Lung (tissue), 12 donors: Measurements from ENCODE around the gene SMIM41. TPM values are rescaled to one million over a fixed set of nuclear protein-coding genes. Genes with fewer than 3 reads are reported as not detected.

Experiments
- ATAC-seq: fragments of 200-7000 bp; cut with Tn5 transposase; one replicate; pipeline ENCODE4 v1.9.1; 2020; ENCODE audit warnings: moderate number of reproducible peaks; ENCODE audit not compliant: insufficient read depth, low FRiP score
- DNase-seq, 3 donors: peaks; one replicate each; pipeline ENCODE4 v3.0.0-alpha.2; 2013 to 2017
- H3K27ac ChIP-seq, 2 donors: one replicate each; pipeline ENCODE4 v1.5.1; 2013; ENCODE audit warnings: mild to moderate bottlenecking in 2 of 2, moderate library complexity in 2 of 2, control low read depth in 1 of 2, inconsistent platforms in 1 of 2, low read depth in 1 of 2, low read length in 1 of 2
- H3K27me3 ChIP-seq, 3 donors: one replicate each; pipeline ENCODE4 v1.5.1; 2013; ENCODE audit warnings: low read length in 2 of 3; ENCODE audit not compliant: control insufficient read depth in 3 of 3, insufficient read depth in 3 of 3
- H3K36me3 ChIP-seq, 4 donors: one replicate each; pipeline ENCODE4 v1.5.1; 2013; ENCODE audit warnings: low read length in 4 of 4, mild to moderate bottlenecking in 1 of 4, moderate library complexity in 1 of 4; ENCODE audit not compliant: control insufficient read depth in 4 of 4, insufficient read depth in 4 of 4
- H3K4me1 ChIP-seq, 5 donors: one replicate each; pipeline ENCODE4 v1.5.1; 2013; ENCODE audit warnings: low read length in 5 of 5, mild to moderate bottlenecking in 2 of 5, moderate library complexity in 1 of 5; ENCODE audit not compliant: control insufficient read depth in 5 of 5, insufficient read depth in 5 of 5
- H3K4me3 ChIP-seq: one replicate; pipeline ENCODE4 v1.5.1; 2013; ENCODE audit warnings: mild to moderate bottlenecking, control low read depth, moderate library complexity
- H3K9ac ChIP-seq, 2 donors: one replicate each; pipeline ENCODE4 v1.5.1; 2013; ENCODE audit warnings: low read length in 2 of 2, control low read depth in 1 of 2; ENCODE audit not compliant: insufficient read depth in 1 of 2
- H3K9me3 ChIP-seq, 4 donors: one replicate each; pipeline ENCODE4 v1.5.1; 2013; ENCODE audit warnings: low read length in 3 of 4, mild to moderate bottlenecking in 1 of 4, moderate library complexity in 1 of 4; ENCODE audit not compliant: control insufficient read depth in 4 of 4, insufficient read depth in 3 of 4
- WGBS, 2 donors: extraction: QIAGEN DNeasy Blood & Tissue Kit; methylation state at CpG; one replicate each; pipeline ENCODE4 v1.1.7; 2013; 5-methylcytosine and 5-hydroxymethylcytosine counted together
- polyA plus RNA-seq, 2 donors: library from polyadenylated mRNA; stranded (reverse); fragments of 200-250 nt; gene quantifications; one replicate each; pipeline ENCODE4 v1.2.1, GENCODE V29; 2013
- total RNA-seq, 2 donors: library from RNA; depleted of rRNA in 1 of 2; stranded (reverse); fragments of >200 nt in 1 of 2; gene quantifications; one replicate each; pipeline ENCODE4 v1.2.1, GENCODE V29; 2014 to 2021
- TF ChIP-seq, protein P1 (sequence below): IDR thresholded peaks from 2 replicates; pipeline ENCODE4 v1.5.1; 2012; ENCODE audit warnings: mild to moderate bottlenecking; ENCODE audit errors: control extremely low read depth, extremely low read depth
- donor health status: control.
- donor health status: control.
- donor health status: Bipolar disorder and iron deficiency.
- donor health status: healthy.
- donor health status: DM: yes; HTN: yes; CAD: no.

Gene SMIM41
- total and polyA plus RNA-seq, 4 donors: 1.9 to 7.6 (median 4.3) TPM

DNA sequence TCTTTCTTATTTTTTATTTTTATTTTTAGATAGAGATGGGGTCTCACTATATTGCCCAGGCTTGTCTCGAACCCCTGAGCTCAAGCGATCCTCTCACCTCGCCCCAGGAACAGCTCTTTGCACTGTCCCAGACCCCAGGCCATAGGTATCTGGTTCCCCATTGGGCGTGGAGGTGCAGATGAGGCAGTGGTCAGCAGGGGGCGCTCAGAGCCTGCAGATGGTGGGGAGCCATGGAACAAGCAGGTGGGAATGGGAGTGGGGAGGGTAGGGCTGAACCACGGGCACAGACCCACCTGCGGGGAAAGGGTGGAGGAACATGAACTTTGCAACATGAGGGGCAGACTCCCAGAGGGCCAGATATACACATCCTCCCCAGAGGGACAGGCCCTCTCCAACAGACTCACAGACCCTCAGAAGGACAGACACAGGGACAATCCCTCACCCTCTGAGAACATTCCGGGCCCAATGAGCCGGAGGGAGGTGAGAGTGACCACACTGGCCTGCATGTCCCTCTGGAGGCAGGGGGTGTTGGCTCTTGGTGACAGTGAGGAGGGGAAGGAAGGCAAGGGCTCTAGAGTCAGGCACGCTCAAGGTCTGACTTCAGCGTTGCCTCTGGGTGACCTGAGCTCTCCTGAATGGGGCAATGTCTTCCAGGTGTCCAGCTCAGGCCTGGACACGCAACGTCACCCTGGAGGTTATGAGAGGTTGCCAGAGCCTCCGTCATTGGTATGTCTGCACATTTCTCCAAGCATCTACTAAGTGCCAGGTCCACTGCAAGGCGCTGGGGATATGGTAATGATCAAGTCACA is 77.5 kb downstream of the SMIM41 start:
- Histone ChIP-seq H3K9me3 (no peaks in the 10 kb centered on the region), H3K27ac (no peak overlapping the region), H3K4me3 (no peak overlapping the region), H3K9ac (no peak overlapping the region), H3K36me3 (no peaks in the 10 kb centered on the region), H3K27me3 (no peaks in the 10 kb centered on the region), H3K4me1 (peaks cover 0 to under 1% (median 0%) of the 10 kb centered on the region in 5 donors)
- WGBS, 2 donors: 46 to 48% methylated on average over 15 of the region's 15 CpGs
- TF ChIP-seq, protein P1, sequence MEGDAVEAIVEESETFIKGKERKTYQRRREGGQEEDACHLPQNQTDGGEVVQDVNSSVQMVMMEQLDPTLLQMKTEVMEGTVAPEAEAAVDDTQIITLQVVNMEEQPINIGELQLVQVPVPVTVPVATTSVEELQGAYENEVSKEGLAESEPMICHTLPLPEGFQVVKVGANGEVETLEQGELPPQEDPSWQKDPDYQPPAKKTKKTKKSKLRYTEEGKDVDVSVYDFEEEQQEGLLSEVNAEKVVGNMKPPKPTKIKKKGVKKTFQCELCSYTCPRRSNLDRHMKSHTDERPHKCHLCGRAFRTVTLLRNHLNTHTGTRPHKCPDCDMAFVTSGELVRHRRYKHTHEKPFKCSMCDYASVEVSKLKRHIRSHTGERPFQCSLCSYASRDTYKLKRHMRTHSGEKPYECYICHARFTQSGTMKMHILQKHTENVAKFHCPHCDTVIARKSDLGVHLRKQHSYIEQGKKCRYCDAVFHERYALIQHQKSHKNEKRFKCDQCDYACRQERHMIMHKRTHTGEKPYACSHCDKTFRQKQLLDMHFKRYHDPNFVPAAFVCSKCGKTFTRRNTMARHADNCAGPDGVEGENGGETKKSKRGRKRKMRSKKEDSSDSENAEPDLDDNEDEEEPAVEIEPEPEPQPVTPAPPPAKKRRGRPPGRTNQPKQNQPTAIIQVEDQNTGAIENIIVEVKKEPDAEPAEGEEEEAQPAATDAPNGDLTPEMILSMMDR: peak; percentile 91
- ATAC-seq (no peak), DNase-seq (peak; percentile 63 to 78 (median 64))

DNA sequence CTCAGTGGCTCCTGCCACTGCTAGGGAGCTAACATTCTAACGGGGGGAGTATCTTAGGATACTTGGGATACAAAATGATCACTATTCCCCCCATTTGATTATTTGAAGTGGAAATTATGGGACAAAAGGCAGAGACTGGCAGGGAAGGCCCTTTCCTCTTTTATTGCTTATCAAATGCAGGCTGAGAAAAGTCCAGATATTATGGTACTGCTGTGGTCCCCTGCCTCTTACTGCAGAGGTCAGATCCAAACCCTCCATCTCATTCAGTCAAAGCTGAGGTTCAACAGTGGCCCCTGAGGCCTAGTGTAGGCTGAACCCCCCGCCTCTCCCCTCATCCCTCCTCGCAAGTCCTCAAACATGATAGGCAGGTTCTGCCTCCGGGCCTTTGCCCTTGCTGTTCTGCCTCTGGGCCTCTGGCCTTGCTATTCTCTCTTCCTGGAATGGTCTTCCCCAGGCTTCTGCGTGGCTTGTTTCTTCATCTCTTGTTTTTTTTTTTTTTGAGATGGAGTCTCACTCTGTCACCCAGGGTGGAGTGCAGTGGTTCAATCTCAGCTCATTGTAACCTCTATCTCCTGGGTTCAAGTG is 78.2 kb downstream of the SMIM41 start:
- no peak overlapping the region for H3K27ac ChIP-seq

More for the DNA sequence above, 78.2 kb downstream of the SMIM41 start:
- DNase-seq (no peak), ATAC-seq (no peak)
- no peaks in the 10 kb centered on the region for H3K27me3 ChIP-seq
- no peak overlapping the region for H3K4me3 ChIP-seq
- no peak overlapping the region for H3K9ac ChIP-seq
- WGBS, 2 donors: 85 to 87% methylated on average over 5 of the region's 5 CpGs
- H3K36me3 ChIP-seq: no peaks in the 10 kb centered on the region
- TF ChIP-seq, protein P1: no peak
- H3K4me1 ChIP-seq: no peaks in the 10 kb centered on the region
- H3K9me3 ChIP-seq: no peaks in the 10 kb centered on the region

Other genes starting within 250 kb of the SMIM41 start
- 1 to 10 TPM in 1 of 2 donors, under 1 TPM in 1; 0.89 to 1.9 TPM for gene FIGNL2, start 231.0 kb upstream of the SMIM41 start, total RNA-seq
- gene FIGNL2, start 231.0 kb upstream of the SMIM41 start, polyA plus RNA-seq: under 1 TPM; 0.33 to 0.71 TPM
- under 1 TPM; 0.14 to 0.21 TPM for gene ANKRD33, start 191.6 kb upstream of the SMIM41 start, total RNA-seq
- gene ANKRD33, start 191.6 kb upstream of the SMIM41 start, polyA plus RNA-seq: under 1 TPM; 0.24 to 0.50 TPM
- gene ACVRL1, start 172.2 kb upstream of the SMIM41 start, total RNA-seq: 100 to 1,000 TPM; 101 to 186 TPM
- gene ACVRL1, start 172.2 kb upstream of the SMIM41 start, polyA plus RNA-seq: 100 to 1,000 TPM in 1 of 2 donors, 10 to 100 TPM in 1; 76.1 to 130 TPM
- gene ACVR1B, start 128.0 kb upstream of the SMIM41 start, total RNA-seq: 10 to 100 TPM; 14.0 to 41.7 TPM
- gene ACVR1B, start 128.0 kb upstream of the SMIM41 start, polyA plus RNA-seq: 10 to 100 TPM; 14.3 to 27.7 TPM
- 10 to 100 TPM; 31.4 to 84.0 TPM for gene TAMALIN, start 72.8 kb upstream of the SMIM41 start, total RNA-seq
- gene TAMALIN, start 72.8 kb upstream of the SMIM41 start, polyA plus RNA-seq: 10 to 100 TPM; 52.9 to 68.0 TPM
- 10 to 100 TPM; 56.8 to 77.9 TPM for gene NR4A1, start 28.3 kb upstream of the SMIM41 start, total RNA-seq
- gene NR4A1, start 28.3 kb upstream of the SMIM41 start, polyA plus RNA-seq: 10 to 100 TPM; 45.1 to 67.3 TPM
- gene ATG101, start 9.7 kb upstream of the SMIM41 start, total RNA-seq: 10 to 100 TPM; 22.1 to 37.2 TPM
- 10 to 100 TPM; 36.2 to 64.3 TPM for gene ATG101, start 9.7 kb upstream of the SMIM41 start, polyA plus RNA-seq
- gene KRT80, start 112.3 kb downstream of the SMIM41 start, total RNA-seq: 10 to 100 TPM in 1 of 2 donors, 1 to 10 TPM in 1; 1.8 to 15.5 TPM
- 1 to 10 TPM; 7.2 to 9.9 TPM for gene KRT80, start 112.3 kb downstream of the SMIM41 start, polyA plus RNA-seq
- gene KRT7, start 153.5 kb downstream of the SMIM41 start, total RNA-seq: 1,000 to 10,000 TPM in 1 of 2 donors, 10 to 100 TPM in 1; 33.6 to 1,411 TPM
- 1,000 to 10,000 TPM; 1,201 to 1,415 TPM for gene KRT7, start 153.5 kb downstream of the SMIM41 start, polyA plus RNA-seq
- gene KRT86, start 194.9 kb downstream of the SMIM41 start, total RNA-seq: 1 to 10 TPM in 1 of 2 donors, not detected in 1; 1.1 TPM
- gene KRT86, start 194.9 kb downstream of the SMIM41 start, polyA plus RNA-seq: under 1 TPM; 0.11 to 0.31 TPM
- gene KRT81, start 211.8 kb downstream of the SMIM41 start, total RNA-seq: under 1 TPM; 0.20 to 0.61 TPM
- gene KRT81, start 211.8 kb downstream of the SMIM41 start, polyA plus RNA-seq: under 1 TPM; 0.02 to 0.26 TPM
- not detected for gene KRT83, start 241.7 kb downstream of the SMIM41 start, total RNA-seq
- gene KRT83, start 241.7 kb downstream of the SMIM41 start, polyA plus RNA-seq: not detected